ENCODE results near the gene EFHC2. TPM values are rescaled to one million over a fixed set of nuclear protein-coding genes. Genes with fewer than 3 reads are reported as not detected.

Gene EFHC2
- polyA plus RNA-seq (ENCODE audit: insufficient read length in 4 of 4), result 10 to 100 TPM in 2 of 4 donors, 1 to 10 TPM in 2; 8.6 to 12.2 (median 9.7) TPM

GRCh38 chrX:44343412-44344141 is at the start of gene EFHC2:
Gene EFHC2 (minus strand): TSS chrX:44343672. CDS start chrX:44343588, 84 bp downstream.
- DNase-seq (ENCODE audit: low read depth in 4 of 4, low spot score in 3 of 4), result no peak

GRCh38 chrX:44392767-44393166 is 49.3 kb upstream of the EFHC2 start:
- DNase-seq (ENCODE audit: low read depth in 4 of 4, low spot score in 3 of 4), result no peak

- DNase-seq (ENCODE audit: low read depth in 4 of 4, low spot score in 3 of 4), result no peak
Measured at GRCh38 chrX:44384688-44385338, 41.3 kb upstream of the EFHC2 start.

GRCh38 chrX:44382871-44383270 is 39.4 kb upstream of the EFHC2 start:
- no peak for DNase-seq (ENCODE audit: low read depth in 4 of 4, low spot score in 3 of 4)

- no peak for DNase-seq (ENCODE audit: low read depth in 4 of 4, low spot score in 3 of 4)
Measured at GRCh38 chrX:44352758-44353157, 9.3 kb upstream of the EFHC2 start.

GRCh38 chrX:44349561-44349960 is 6.1 kb upstream of the EFHC2 start:
- DNase-seq (ENCODE audit: low read depth in 4 of 4, low spot score in 3 of 4), result no peak

GRCh38 chrX:44344687-44345086 is 1.2 kb upstream of the EFHC2 start:
- no peak for DNase-seq (ENCODE audit: low read depth in 4 of 4, low spot score in 3 of 4)

- DNase-seq (ENCODE audit: low read depth in 4 of 4, low spot score in 3 of 4), result no peak
Measured at GRCh38 chrX:44344194-44344593, 722 bp upstream of the EFHC2 start.

- no peak for DNase-seq (ENCODE audit: low read depth in 4 of 4, low spot score in 3 of 4)
Measured at GRCh38 chrX:44342866-44343265, 606 bp downstream of the EFHC2 start.

GRCh38 chrX:44338361-44338760 is 5.1 kb downstream of the EFHC2 start:
- DNase-seq (ENCODE audit: low read depth in 4 of 4, low spot score in 3 of 4), result no peak

GRCh38 chrX:44332437-44332836 is 11.0 kb downstream of the EFHC2 start:
- DNase-seq (ENCODE audit: low read depth in 4 of 4, low spot score in 3 of 4), result no peak

GRCh38 chrX:44330227-44330626 is 13.2 kb downstream of the EFHC2 start:
- DNase-seq (ENCODE audit: low read depth in 4 of 4, low spot score in 3 of 4), result no peak

- DNase-seq (ENCODE audit: low read depth in 4 of 4, low spot score in 3 of 4), result no peak
Measured at GRCh38 chrX:44319550-44319949, 23.9 kb downstream of the EFHC2 start.

- no peak for DNase-seq (ENCODE audit: low read depth in 4 of 4, low spot score in 3 of 4)
Measured at GRCh38 chrX:44317181-44317580, 26.3 kb downstream of the EFHC2 start.

- DNase-seq (ENCODE audit: low read depth in 4 of 4, low spot score in 3 of 4), result no peak
Measured at GRCh38 chrX:44314808-44315207, 28.7 kb downstream of the EFHC2 start.

- no peak for DNase-seq (ENCODE audit: low read depth in 4 of 4, low spot score in 3 of 4)
Measured at GRCh38 chrX:44314259-44314734, 29.2 kb downstream of the EFHC2 start.

- no peak for DNase-seq (ENCODE audit: low read depth in 4 of 4, low spot score in 3 of 4)
Measured at GRCh38 chrX:44312421-44312820, 31.1 kb downstream of the EFHC2 start.

GRCh38 chrX:44310227-44310626 is 33.2 kb downstream of the EFHC2 start:
- DNase-seq (ENCODE audit: low read depth in 4 of 4, low spot score in 3 of 4), result no peak

GRCh38 chrX:44308869-44309268 is 34.6 kb downstream of the EFHC2 start:
- DNase-seq (ENCODE audit: low read depth in 4 of 4, low spot score in 3 of 4), result no peak

GRCh38 chrX:44306356-44306755 is 37.1 kb downstream of the EFHC2 start:
- no peak for DNase-seq (ENCODE audit: low read depth in 4 of 4, low spot score in 3 of 4)

GRCh38 chrX:44305921-44306320 is 37.6 kb downstream of the EFHC2 start:
- no peak for DNase-seq (ENCODE audit: low read depth in 4 of 4, low spot score in 3 of 4)

- DNase-seq (ENCODE audit: low read depth in 4 of 4, low spot score in 3 of 4), result no peak
Measured at GRCh38 chrX:44303119-44303518, 40.4 kb downstream of the EFHC2 start.
